ENCODE data around the gene NT5C1B. TPM values are rescaled to one million over a fixed set of nuclear protein-coding genes. Genes with fewer than 3 reads are reported as not detected.

The NT5C1B gene
- total RNA-seq, 1 donor from 2014 or later: not detected

GRCh38 chr2:18517386-18517785 is 72.0 kb downstream of the NT5C1B start:
- no peak for DNase-seq (ENCODE audit: low read depth)

GRCh38 chr2:18516112-18516511 is 73.3 kb downstream of the NT5C1B start:
- no peak for DNase-seq (ENCODE audit: low read depth)

- DNase-seq (ENCODE audit: low read depth): no peak
Measured at GRCh38 chr2:18514526-18515461, 74.6 kb downstream of the NT5C1B start.

Other genes with a start within 250 kb of the NT5C1B start
- 39.1 and 40.0 TPM in 2 replicates for gene RDH14, start 28.9 kb downstream of the NT5C1B start, total RNA-seq

Measured in myocyte (in vitro differentiated cells).